GM12878 (cell line): ENCODE results near the gene ING4. TPM values are rescaled to one million over a fixed set of nuclear protein-coding genes. Genes with fewer than 3 reads are reported as not detected.
A peak's percentile ranks its signal among the peaks of the same experiment; 100 is the strongest.

ENCODE experiments used
- ASH2L ChIP-seq: fragments of 300-600, 200-600 bp; sonication (generic); IDR thresholded peaks from 2 replicates; pipeline ENCODE4 v1.6.1; 2017; ENCODE audit warnings: low read depth, mild to moderate bottlenecking, borderline replicate concordance
- ATF7 ChIP-seq: fragments of 450-650 bp; IDR thresholded peaks from 2 replicates; pipeline ENCODE4 v1.6.1; 2016; ENCODE audit warnings: low read depth, mild to moderate bottlenecking
- BRCA1 ChIP-seq: IDR thresholded peaks from 2 replicates; pipeline ENCODE4 v1.6.1; 2011; ENCODE audit warnings: low read depth, low read length, improper control_type of control experiment
- CHD4 ChIP-seq: fragments of 200-600 bp; sonication (generic); IDR thresholded peaks from 2 replicates; pipeline ENCODE4 v1.6.1; 2016; ENCODE audit warnings: mild to moderate bottlenecking
- CREB1 ChIP-seq: IDR thresholded peaks from 2 replicates; pipeline ENCODE4 v1.6.1; 2012; ENCODE audit warnings: low read depth, mild to moderate bottlenecking, inconsistent platforms
- CREM ChIP-seq: IDR thresholded peaks from 2 replicates; pipeline ENCODE4 v1.6.1; 2014; ENCODE audit warnings: antibody characterized with exemption, low read depth
- ELK1 ChIP-seq: IDR thresholded peaks from 2 replicates; pipeline ENCODE4 v1.6.1; 2012; ENCODE audit warnings: low read depth, low read length, improper control_type of control experiment
- ETV6 ChIP-seq, 2 experiments: fragments of 450-650 bp in 1 of 2; IDR thresholded peaks in 1 of 2; conservative IDR thresholded peaks in 1 of 2; 2 replicates each; pipeline ENCODE4 v1.6.1; 2014; ENCODE audit warnings: antibody characterized with exemption in 1 of 2, borderline replicate concordance in 1 of 2, low read depth in 1 of 2, mild to moderate bottlenecking in 1 of 2, moderate library complexity in 1 of 2
- FOS ChIP-seq: IDR thresholded peaks from 3 replicates; pipeline ENCODE4 v1.6.1; 2011; ENCODE audit warnings: borderline replicate concordance; ENCODE audit not compliant: insufficient read length; ENCODE audit errors: extremely low read depth
- GATAD2B ChIP-seq: fragments of 450-650 bp; conservative IDR thresholded peaks from 2 replicates; pipeline ENCODE4 v1.6.1; 2017; ENCODE audit warnings: low read depth, mild to moderate bottlenecking, moderate library complexity
- HDAC6 ChIP-seq: fragments of 200-600 bp; sonication (generic); IDR thresholded peaks from one replicate; pipeline ENCODE4 v1.8.0; 2017; ENCODE audit warnings: antibody characterized with exemption; ENCODE audit not compliant: unreplicated experiment
- JUNB ChIP-seq: IDR thresholded peaks from 2 replicates; pipeline ENCODE4 v1.6.1; 2016; ENCODE audit warnings: antibody characterized with exemption, mild to moderate bottlenecking
- KLF5 ChIP-seq: fragments of 450-650 bp; IDR thresholded peaks from 2 replicates; pipeline ENCODE4 v1.6.1; 2014; ENCODE audit warnings: mild to moderate bottlenecking; ENCODE audit not compliant: partially characterized antibody
- MAX ChIP-seq: IDR thresholded peaks from 2 replicates; pipeline ENCODE4 v1.6.1; 2012; ENCODE audit warnings: low read depth, low read length, improper control_type of control experiment
- MXI1 ChIP-seq: fragments of 150-350 bp; IDR thresholded peaks from 2 replicates; pipeline ENCODE4 v1.6.1; 2011; ENCODE audit warnings: low read depth, mild to moderate bottlenecking, inconsistent platforms, low read length, improper control_type of control experiment
- NR2C2 ChIP-seq: IDR thresholded peaks from 2 replicates; pipeline ENCODE4 v1.6.1; 2011; ENCODE audit warnings: borderline replicate concordance, low read depth; ENCODE audit not compliant: control insufficient read depth, insufficient read length
- POLR2AphosphoS2 ChIP-seq: IDR thresholded peaks from 2 replicates; pipeline ENCODE4 v1.6.1; 2011; ENCODE audit warnings: low read depth, mild to moderate bottlenecking, low read length, improper control_type of control experiment, moderate library complexity
- RAD51 ChIP-seq: fragments of 450-650 bp; IDR thresholded peaks from 2 replicates; pipeline ENCODE4 v1.6.1; 2016; ENCODE audit warnings: moderate library complexity, mild to moderate bottlenecking, inconsistent platforms
- RB1 ChIP-seq: fragments of 450-650 bp; formaldehyde crosslinking; IDR thresholded peaks from 2 replicates; pipeline ENCODE4 v1.6.1; 2017; ENCODE audit warnings: mild to moderate bottlenecking, borderline replicate concordance
- SMAD5 ChIP-seq: IDR thresholded peaks from 2 replicates; pipeline ENCODE4 v1.6.1; 2016; ENCODE audit warnings: antibody characterized with exemption, low read depth
- STAT1 ChIP-seq: fragments of 450-650 bp; conservative IDR thresholded peaks from 2 replicates; pipeline ENCODE4 v1.6.1; 2014; ENCODE audit warnings: antibody characterized with exemption, mild to moderate bottlenecking
- polyA plus RNA-seq, 11 experiments: library from polyadenylated mRNA; depleted of rRNA in 4 of 11; unstranded in 6 of 11; stranded (reverse) in 5 of 11; fragments of >200 nt; fragmentation: Nextera tagmentation in 4 of 11; fragmentation: Illumina TruSeq in 1 of 11; extraction: Ambion mirVana in 4 of 11; extraction: Trizol in 1 of 11; gene quantifications; 1 replicate in 1 of 11; 2 replicates in 10 of 11; pipeline versions ENCODE4 v1.2.1 to v1.2.3, GENCODE V29; 2011 to 2016; ENCODE audit warnings: inconsistent platforms in 2 of 11, missing spikeins in 2 of 11, low read depth in 1 of 11
- total RNA-seq, 4 experiments: library from RNA; depleted of rRNA in 3 of 4; stranded (reverse); fragments of >200 nt in 3 of 4; fragmentation: Illumina TruSeq in 1 of 4; extraction: Trizol in 1 of 4; gene quantifications; 2 replicates each; pipeline versions ENCODE4 v1.2.1 to v1.2.3, GENCODE V29; 2013 to 2021
- TF ChIP-seq, protein P1 (sequence below): fragments of 450-650 bp; IDR thresholded peaks from 2 replicates; pipeline ENCODE4 v1.6.1; 2018; ENCODE audit warnings: borderline replicate concordance, mild to moderate bottlenecking; ENCODE audit not compliant: partially characterized antibody
- TF ChIP-seq, protein P2 (sequence below): fragments of 450-650 bp; IDR thresholded peaks from 2 replicates; pipeline ENCODE4 v1.6.1; 2016; ENCODE audit warnings: mild to moderate bottlenecking

ING4 gene
- total and polyA plus RNA-seq, 10 of the 15 experiments (the other 5 are each of a cell fraction or from before 2014, with no cell fraction given) = 7.2 to 53.9 (median 21.8) TPM

- TF ChIP-seq STAT1 = no peak; the same call in 1 of the 2 replicates
- TF ChIP-seq RB1 = peak; percentile 32; the same call in 1 of the 2 replicates
- TF ChIP-seq ATF7 = peak; percentile 92
- TF ChIP-seq GATAD2B = peak; percentile 51; the same call in 1 of the 2 replicates
- TF ChIP-seq HDAC6 = no peak
- no peak for TF ChIP-seq ASH2L
- no peak for TF ChIP-seq JUNB
- peak; percentile 63 for TF ChIP-seq POLR2AphosphoS2
- TF ChIP-seq BRCA1 = peak; percentile 48; the same call in 1 of the 2 replicates
- TF ChIP-seq FOS = no peak
- TF ChIP-seq, protein P1, sequence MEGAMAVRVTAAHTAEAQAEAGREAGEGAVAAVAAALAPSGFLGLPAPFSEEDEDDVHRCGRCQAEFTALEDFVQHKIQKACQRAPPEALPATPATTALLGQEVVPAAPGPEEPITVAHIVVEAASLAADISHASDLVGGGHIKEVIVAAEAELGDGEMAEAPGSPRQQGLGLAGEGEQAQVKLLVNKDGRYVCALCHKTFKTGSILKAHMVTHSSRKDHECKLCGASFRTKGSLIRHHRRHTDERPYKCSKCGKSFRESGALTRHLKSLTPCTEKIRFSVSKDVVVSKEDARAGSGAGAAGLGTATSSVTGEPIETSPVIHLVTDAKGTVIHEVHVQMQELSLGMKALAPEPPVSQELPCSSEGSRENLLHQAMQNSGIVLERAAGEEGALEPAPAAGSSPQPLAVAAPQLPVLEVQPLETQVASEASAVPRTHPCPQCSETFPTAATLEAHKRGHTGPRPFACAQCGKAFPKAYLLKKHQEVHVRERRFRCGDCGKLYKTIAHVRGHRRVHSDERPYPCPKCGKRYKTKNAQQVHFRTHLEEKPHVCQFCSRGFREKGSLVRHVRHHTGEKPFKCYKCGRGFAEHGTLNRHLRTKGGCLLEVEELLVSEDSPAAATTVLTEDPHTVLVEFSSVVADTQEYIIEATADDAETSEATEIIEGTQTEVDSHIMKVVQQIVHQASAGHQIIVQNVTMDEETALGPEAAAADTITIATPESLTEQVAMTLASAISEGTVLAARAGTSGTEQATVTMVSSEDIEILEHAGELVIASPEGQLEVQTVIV = peak; percentile 91
- TF ChIP-seq CREM = peak; percentile 99
- peak; percentile 45 for TF ChIP-seq MXI1
- peak; percentile 99 for TF ChIP-seq CREB1
- TF ChIP-seq CHD4 = no peak
- TF ChIP-seq ETV6 (conservative IDR thresholded peaks at IDR 0.05 in 1 of 2, IDR thresholded peaks at IDR 0.05 in 1 of 2; ENCODE audit: borderline replicate concordance in 1 of 2, low read depth in 1 of 2) = peak in 1 of 2 experiments; percentile 92; a peak in 3 of 4 replicates
- TF ChIP-seq, protein P2, sequence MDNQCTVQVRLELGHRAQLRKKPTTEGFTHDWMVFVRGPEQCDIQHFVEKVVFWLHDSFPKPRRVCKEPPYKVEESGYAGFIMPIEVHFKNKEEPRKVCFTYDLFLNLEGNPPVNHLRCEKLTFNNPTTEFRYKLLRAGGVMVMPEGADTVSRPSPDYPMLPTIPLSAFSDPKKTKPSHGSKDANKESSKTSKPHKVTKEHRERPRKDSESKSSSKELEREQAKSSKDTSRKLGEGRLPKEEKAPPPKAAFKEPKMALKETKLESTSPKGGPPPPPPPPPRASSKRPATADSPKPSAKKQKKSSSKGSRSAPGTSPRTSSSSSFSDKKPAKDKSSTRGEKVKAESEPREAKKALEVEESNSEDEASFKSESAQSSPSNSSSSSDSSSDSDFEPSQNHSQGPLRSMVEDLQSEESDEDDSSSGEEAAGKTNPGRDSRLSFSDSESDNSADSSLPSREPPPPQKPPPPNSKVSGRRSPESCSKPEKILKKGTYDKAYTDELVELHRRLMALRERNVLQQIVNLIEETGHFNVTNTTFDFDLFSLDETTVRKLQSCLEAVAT = peak; percentile 51
- TF ChIP-seq NR2C2 = no peak
- no peak; the same call in 1 of the 2 replicates for TF ChIP-seq MAX
- peak; percentile 64; the same call in 1 of the 2 replicates for TF ChIP-seq SMAD5
- no peak for TF ChIP-seq KLF5
- no peak for TF ChIP-seq RAD51
- peak; percentile 98 for TF ChIP-seq ELK1
Observed at GRCh38 chr12:6688999-6689882, 26.3 kb upstream of the ING4 start, which contains the start of gene ZNF384 (continued).
